ENCODE data around the gene USP33. TPM values are rescaled to one million over a fixed set of nuclear protein-coding genes. Genes with fewer than 3 reads are reported as not detected.
"Not testable (repeated sequence)": the region's sequence is repeated elsewhere in the genome, so short reads cannot be mapped to it uniquely, and the experiment has no call there.

USP33 gene
- total RNA-seq, 1 experiment from 2014 or later = 77.8 TPM

- Histone ChIP-seq H3K36me3 (peaks cover 2% of the 10 kb centered on the region; the same call in 1 of the 2 replicates), H3K9me3 (replicated peaks) (no peaks in the 10 kb centered on the region), H3K27me3 (no peaks in the 10 kb centered on the region), H3K4me3 (no peak overlapping the region), H3K4me1 (no peaks in the 10 kb centered on the region), H3K27ac (no peak overlapping the region)
- DNase-seq = no peak
Observed at GRCh38 chr1:77697441-77697840, 62.2 kb downstream of the USP33 start.

GRCh38 chr1:77688939-77689338 is 70.7 kb downstream of the USP33 start:
- Histone ChIP-seq H3K4me3 (no peak overlapping the region), H3K27me3 (no peaks in the 10 kb centered on the region), H3K4me1 (no peaks in the 10 kb centered on the region), H3K27ac (no peak overlapping the region), H3K36me3 (peaks cover 2% of the 10 kb centered on the region; the same call in 1 of the 2 replicates), H3K9me3 (replicated peaks) (no peaks in the 10 kb centered on the region)
- DNase-seq = no peak

GRCh38 chr1:77687519-77687906 is 72.1 kb downstream of the USP33 start:
- Histone ChIP-seq H3K36me3 (peaks cover under 1% of the 10 kb centered on the region; the same call in 1 of the 2 replicates), H3K27me3 (no peaks in the 10 kb centered on the region), H3K9me3 (replicated peaks) (no peaks in the 10 kb centered on the region), H3K4me3 (no peak overlapping the region), H3K4me1 (no peaks in the 10 kb centered on the region), H3K27ac (no peak overlapping the region)
- DNase-seq = no peak

GRCh38 chr1:77686796-77687518 is 72.7 kb downstream of the USP33 start:
- DNase-seq = no peak
- Histone ChIP-seq H3K4me1 (no peaks in the 10 kb centered on the region), H3K36me3 (no peaks in the 10 kb centered on the region), H3K9me3 (replicated peaks) (no peaks in the 10 kb centered on the region), H3K27me3 (no peaks in the 10 kb centered on the region), H3K27ac (no peak overlapping the region), H3K4me3 (no peak overlapping the region)

GRCh38 chr1:77683160-77684148 is 76.2 kb downstream of the USP33 start:
- H3K9me3 ChIP-seq (replicated peaks) = no peaks in the 10 kb centered on the region
- peaks cover 4% of the 10 kb centered on the region; the same call in 1 of the 2 replicates for H3K4me1 ChIP-seq
- H3K27me3 ChIP-seq = no peaks in the 10 kb centered on the region
- peak overlapping the region; percentile 95 for H3K27ac ChIP-seq
- DNase-seq = peak; percentile 94 to 95
- no peaks in the 10 kb centered on the region for H3K36me3 ChIP-seq
- H3K4me3 ChIP-seq = peak overlapping the region; percentile 93

- Histone ChIP-seq H3K4me1 (peaks cover 4% of the 10 kb centered on the region; the same call in 1 of the 2 replicates), H3K9me3 (replicated peaks) (no peaks in the 10 kb centered on the region), H3K4me3 (peak within 1 kb of the TSS; percentile 93), H3K27me3 (no peaks in the 10 kb centered on the region), H3K36me3 (no peaks in the 10 kb centered on the region), H3K27ac (peak within 1 kb of the TSS; percentile 95)
- peak; percentile 93 to 96 for DNase-seq
Observed at GRCh38 chr1:77682460-77683159, 77.0 kb downstream of the USP33 start, which contains the start of gene ZZZ3. TSS of gene ZZZ3 (minus strand) at chr1:77682658. CDS start at chr1:77633354, 49,304 bp downstream.

GRCh38 chr1:77680173-77680572 is 79.5 kb downstream of the USP33 start:
- Histone ChIP-seq H3K27ac (no peak overlapping the region), H3K4me3 (no peak overlapping the region), H3K27me3 (no peaks in the 10 kb centered on the region), H3K36me3 (peaks cover 4% of the 10 kb centered on the region), H3K9me3 (replicated peaks) (no peaks in the 10 kb centered on the region), H3K4me1 (peaks cover 4% of the 10 kb centered on the region; the same call in 1 of the 2 replicates)
- no peak for DNase-seq

- Histone ChIP-seq H3K27me3 (no peaks in the 10 kb centered on the region), H3K4me3 (no peak overlapping the region), H3K27ac (no peak overlapping the region), H3K4me1 (peaks cover 4% of the 10 kb centered on the region; the same call in 1 of the 2 replicates), H3K9me3 (replicated peaks) (no peaks in the 10 kb centered on the region), H3K36me3 (peaks cover 4% of the 10 kb centered on the region)
- no peak for DNase-seq
Observed at GRCh38 chr1:77678660-77679610, 80.7 kb downstream of the USP33 start.

- not testable (repeated sequence) for H3K27ac ChIP-seq; H3K9me3 ChIP-seq (replicated peaks); H3K4me3 ChIP-seq; H3K27me3 ChIP-seq; H3K36me3 ChIP-seq; H3K4me1 ChIP-seq; DNase-seq
Observed at GRCh38 chr1:77674807-77675206, 84.8 kb downstream of the USP33 start.

GRCh38 chr1:77673716-77674355 is 85.8 kb downstream of the USP33 start:
- no peak overlapping the region for H3K4me3 ChIP-seq
- peaks cover 4% of the 10 kb centered on the region for H3K36me3 ChIP-seq
- peaks cover 7% of the 10 kb centered on the region; the same call in 1 of the 2 replicates for H3K4me1 ChIP-seq
- DNase-seq = no peak
- no peak overlapping the region for H3K27ac ChIP-seq
- no peaks in the 10 kb centered on the region for H3K9me3 ChIP-seq (replicated peaks)
- no peaks in the 10 kb centered on the region for H3K27me3 ChIP-seq

GRCh38 chr1:77673030-77673429 is 86.6 kb downstream of the USP33 start:
- Histone ChIP-seq H3K4me1 (peaks cover 7% of the 10 kb centered on the region; the same call in 1 of the 2 replicates), H3K36me3 (peaks cover 4% of the 10 kb centered on the region), H3K27me3 (no peaks in the 10 kb centered on the region), H3K4me3 (no peak overlapping the region), H3K27ac (no peak overlapping the region), H3K9me3 (replicated peaks) (no peaks in the 10 kb centered on the region)
- DNase-seq = no peak

- H3K4me1 ChIP-seq = peaks cover 7% of the 10 kb centered on the region; the same call in 1 of the 2 replicates
- H3K27me3 ChIP-seq = no peaks in the 10 kb centered on the region
- H3K36me3 ChIP-seq = peaks cover 4% of the 10 kb centered on the region
- H3K4me3 ChIP-seq = no peak overlapping the region
- no peaks in the 10 kb centered on the region for H3K9me3 ChIP-seq (replicated peaks)
- DNase-seq = no peak
- peak overlapping the region; percentile 24; the same call in 1 of the 2 replicates for H3K27ac ChIP-seq
Observed at GRCh38 chr1:77672374-77672773, 87.3 kb downstream of the USP33 start.

- Histone ChIP-seq H3K4me3 (no peak overlapping the region), H3K9me3 (replicated peaks) (no peaks in the 10 kb centered on the region), H3K27ac (peak overlapping the region; percentile 24; the same call in 1 of the 2 replicates), H3K4me1 (peaks cover 7% of the 10 kb centered on the region; the same call in 1 of the 2 replicates), H3K27me3 (no peaks in the 10 kb centered on the region), H3K36me3 (peaks cover 4% of the 10 kb centered on the region)
- no peak for DNase-seq
Observed at GRCh38 chr1:77671836-77672235, 87.8 kb downstream of the USP33 start.
